CD4-positive, alpha-beta T cell treated with Interleukin-17A for 1 hour (primary cell): ENCODE results near the gene SLC35E3.
A peak's percentile ranks its signal among the peaks of the same experiment; 100 is the strongest.
"Not testable (repeated sequence)": the region's sequence is repeated elsewhere in the genome, so short reads cannot be mapped to it uniquely, and the experiment has no call there.

Source experiments
- DNase-seq: peaks from one replicate; pipeline ENCODE4 v3.0.0-alpha.2; 2020

Gene SLC35E3

GRCh38 chr12:68798882-68799234, 52.9 kb downstream of the SLC35E3 start:
- no peak for DNase-seq

GRCh38 chr12:68800294-68800693, 54.3 kb downstream of the SLC35E3 start:
- DNase-seq = no peak

GRCh38 chr12:68801124-68801523, 55.1 kb downstream of the SLC35E3 start:
- not testable (repeated sequence) for DNase-seq

GRCh38 chr12:68802372-68802745, 56.4 kb downstream of the SLC35E3 start:
- DNase-seq = not testable (repeated sequence)

GRCh38 chr12:68802911-68803651, 57.1 kb downstream of the SLC35E3 start:
- DNase-seq = not testable (repeated sequence)

GRCh38 chr12:68803948-68804656, 58.1 kb downstream of the SLC35E3 start:
- DNase-seq = no peak

- no peak for DNase-seq
Observed at GRCh38 chr12:68804657-68805591, 58.9 kb downstream of the SLC35E3 start.

- DNase-seq = no peak
Observed at GRCh38 chr12:68805592-68806120, 59.7 kb downstream of the SLC35E3 start.

- DNase-seq = no peak
Observed at GRCh38 chr12:68806488-68807237, 60.7 kb downstream of the SLC35E3 start.

GRCh38 chr12:68807274-68807575, 61.2 kb downstream of the SLC35E3 start:
- not testable (repeated sequence) for DNase-seq

- DNase-seq = peak; percentile 98
Observed at GRCh38 chr12:68807576-68808387, 61.8 kb downstream of the SLC35E3 start, which contains the start of gene MDM2. TSS of gene MDM2 (plus strand) at chr12:68808177. CDS start at chr12:68808478, 301 bp downstream.

- peak; percentile 53 for DNase-seq
Observed at GRCh38 chr12:68808388-68809189, 62.6 kb downstream of the SLC35E3 start.

GRCh38 chr12:68809190-68810026, 63.4 kb downstream of the SLC35E3 start:
- no peak for DNase-seq

- not testable (repeated sequence) for DNase-seq
Observed at GRCh38 chr12:68810027-68810389, 64.0 kb downstream of the SLC35E3 start.

GRCh38 chr12:68811573-68811972, 65.6 kb downstream of the SLC35E3 start:
- DNase-seq = not testable (repeated sequence)

- no peak for DNase-seq
Observed at GRCh38 chr12:68812553-68813241, 66.7 kb downstream of the SLC35E3 start.

GRCh38 chr12:68813242-68813593, 67.2 kb downstream of the SLC35E3 start:
- no peak for DNase-seq

- DNase-seq = no peak
Observed at GRCh38 chr12:68814490-68815231, 68.7 kb downstream of the SLC35E3 start.
